Large intestine (tissue), 3 donors: ENCODE results near the gene NTRK3. TPM values are rescaled to one million over a fixed set of nuclear protein-coding genes. Genes with fewer than 3 reads are reported as not detected.

Experiments used
- DNase-seq, 2 donors: peaks; one replicate each; pipeline versions ENCODE4 v3.0.0 to v3.0.0-alpha.2; 2013
- H3K27ac ChIP-seq: one replicate; pipeline ENCODE4 v1.5.1; 2013; ENCODE audit warnings: low read length
- H3K27me3 ChIP-seq: 2 replicates; pipeline ENCODE4 v1.6.1; 2013; ENCODE audit warnings: low read length; ENCODE audit not compliant: control insufficient read depth, insufficient read depth
- H3K36me3 ChIP-seq: 2 replicates; pipeline ENCODE4 v1.6.1; 2013; ENCODE audit warnings: low read length; ENCODE audit not compliant: control insufficient read depth, insufficient read depth
- H3K4me1 ChIP-seq: one replicate; pipeline ENCODE4 v1.6.1; 2013; ENCODE audit warnings: low read length; ENCODE audit not compliant: control insufficient read depth, insufficient read depth
- H3K4me3 ChIP-seq: one replicate; pipeline ENCODE4 v1.5.1; 2013; ENCODE audit warnings: low read length
- H3K9me3 ChIP-seq: one replicate; pipeline ENCODE4 v1.6.1; 2013; ENCODE audit warnings: mild to moderate bottlenecking, low read depth, low read length, moderate library complexity; ENCODE audit not compliant: control insufficient read depth
- WGBS: methylation state at CpG from one replicate; pipeline ENCODE4 v1.1.5; 2013; ENCODE audit warnings: low lambda C conversion rate; ENCODE audit not compliant: insufficient coverage; 5-methylcytosine and 5-hydroxymethylcytosine counted together
- polyA plus RNA-seq: library from polyadenylated mRNA; unstranded; fragments of 120-200 nt; gene quantifications from one replicate; pipeline ENCODE4 v1.2.1, GENCODE V29; 2013

Gene NTRK3
- polyA plus RNA-seq, 1 donor = 3.1 TPM

DNA sequence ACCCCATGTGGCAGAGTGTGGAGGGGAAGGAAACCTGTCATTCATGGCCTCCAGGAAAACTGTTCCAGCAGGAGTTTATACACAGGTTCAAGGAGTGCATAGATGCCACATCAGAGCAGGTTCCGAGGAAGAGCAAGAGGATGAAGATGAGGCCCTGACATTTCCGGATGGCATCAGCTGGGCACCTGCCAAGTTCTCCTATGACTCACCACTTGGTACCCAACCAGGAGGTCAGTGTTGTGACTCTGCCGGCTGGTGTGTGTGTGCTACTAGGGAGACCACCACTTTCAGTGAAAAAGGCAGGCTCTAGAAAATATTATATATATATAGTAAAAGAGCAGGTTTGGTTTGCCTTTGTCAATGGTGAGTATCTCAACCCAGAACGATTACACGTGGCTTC, 69.3 kb downstream of the NTRK3 start:
- H3K27me3 ChIP-seq = no peaks in the 10 kb centered on the region
- DNase-seq = no peak
- no peaks in the 10 kb centered on the region for H3K9me3 ChIP-seq
- 83% methylated on average over 2 of the region's 5 CpGs for WGBS
- no peaks in the 10 kb centered on the region for H3K4me1 ChIP-seq
- no peaks in the 10 kb centered on the region for H3K36me3 ChIP-seq
- H3K4me3 ChIP-seq = no peak overlapping the region
- H3K27ac ChIP-seq = no peak overlapping the region

DNA sequence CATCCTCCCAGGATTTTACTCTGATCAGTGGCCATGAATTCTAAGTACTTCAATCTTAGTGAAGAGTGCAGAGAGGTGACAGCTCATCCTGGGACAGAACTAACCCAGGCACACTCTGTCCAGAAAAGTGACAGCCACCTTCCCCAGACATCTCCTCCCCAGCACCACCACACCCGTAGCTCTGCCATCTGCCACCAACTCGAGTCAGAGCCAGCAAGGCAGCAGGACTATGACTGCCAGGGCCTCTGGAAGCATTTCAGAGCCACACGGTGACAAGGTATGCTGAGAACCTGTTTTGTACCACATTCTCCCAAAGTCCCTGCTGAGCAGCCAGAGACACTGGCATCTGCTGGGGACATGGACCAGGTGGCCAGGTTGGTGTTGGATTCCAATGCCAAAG, 71.0 kb downstream of the NTRK3 start:
- Histone ChIP-seq H3K27me3 (no peaks in the 10 kb centered on the region), H3K27ac (no peak overlapping the region), H3K36me3 (no peaks in the 10 kb centered on the region), H3K4me3 (no peak overlapping the region), H3K4me1 (no peaks in the 10 kb centered on the region), H3K9me3 (no peaks in the 10 kb centered on the region)
- WGBS = no CpG with 5 or more reads among the region's 3 CpGs
- no peak for DNase-seq

DNA sequence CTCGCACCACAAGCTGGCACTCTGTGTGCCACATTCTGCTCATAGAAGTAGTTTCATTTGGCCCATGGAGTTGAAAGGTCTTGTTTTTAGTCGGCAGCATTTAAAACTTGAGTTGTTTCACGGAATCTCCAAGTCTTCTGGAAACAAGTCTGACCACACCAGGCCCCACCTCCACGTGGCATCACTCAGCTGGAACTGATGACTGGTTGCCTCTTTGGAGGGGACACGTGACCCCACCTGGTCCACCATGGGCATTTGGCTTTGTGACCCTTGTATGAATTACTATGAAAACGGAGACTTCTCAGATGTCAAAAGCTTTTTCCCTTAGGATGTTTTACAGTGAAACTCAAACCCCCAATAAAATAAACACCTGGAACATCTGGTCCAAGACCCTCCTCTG, 74.9 kb downstream of the NTRK3 start:
- no peaks in the 10 kb centered on the region for H3K27me3 ChIP-seq
- no peak overlapping the region for H3K27ac ChIP-seq
- H3K4me1 ChIP-seq = no peaks in the 10 kb centered on the region
- H3K4me3 ChIP-seq = no peak overlapping the region
- H3K36me3 ChIP-seq = no peaks in the 10 kb centered on the region
- WGBS = no CpG with 5 or more reads among the region's 6 CpGs
- no peaks in the 10 kb centered on the region for H3K9me3 ChIP-seq
- DNase-seq = no peak

DNA sequence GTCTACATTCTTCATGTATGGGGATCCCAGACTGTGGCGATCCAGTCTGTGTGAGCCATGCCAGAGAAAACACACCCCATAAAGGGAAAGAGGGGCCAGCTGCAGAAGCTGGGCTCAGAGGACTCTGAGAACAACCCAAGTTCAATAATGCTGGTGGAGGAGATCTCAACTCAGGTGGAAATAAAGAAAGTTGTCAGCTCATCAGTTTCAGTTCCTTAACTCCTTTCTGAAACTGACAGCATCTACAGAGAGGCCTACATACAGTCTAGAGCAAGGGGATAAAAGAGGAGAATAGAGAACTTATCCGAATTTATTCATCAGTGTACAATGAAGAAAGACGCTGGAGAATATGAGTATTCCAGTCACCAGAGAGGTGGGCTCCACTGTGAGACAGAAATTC, 77.0 kb downstream of the NTRK3 start:
- Histone ChIP-seq H3K36me3 (no peaks in the 10 kb centered on the region), H3K27ac (no peak overlapping the region), H3K27me3 (no peaks in the 10 kb centered on the region), H3K9me3 (no peaks in the 10 kb centered on the region), H3K4me1 (no peaks in the 10 kb centered on the region), H3K4me3 (no peak overlapping the region)
- DNase-seq = no peak
- WGBS = no CpG with 5 or more reads among the region's 3 CpGs

DNA sequence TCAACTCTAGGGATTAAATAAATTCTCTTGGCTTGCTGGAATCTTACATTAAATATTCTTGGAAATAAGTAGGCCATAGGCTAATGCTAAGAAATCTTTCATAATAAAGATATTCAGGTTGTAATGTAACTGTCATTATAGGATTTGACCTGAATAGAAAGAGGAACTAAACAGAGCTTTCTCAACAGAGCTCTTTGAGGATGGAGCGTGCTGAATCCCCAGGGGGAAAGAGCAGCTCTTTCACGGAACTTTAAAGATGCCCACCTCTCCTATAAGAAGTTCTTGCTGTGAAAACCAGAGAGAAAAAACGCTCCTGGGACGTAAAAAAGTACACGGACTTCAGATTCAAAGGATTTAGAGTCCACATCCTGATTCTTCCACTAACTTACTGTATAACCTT, 77.9 kb downstream of the NTRK3 start:
- Histone ChIP-seq H3K27ac (no peak overlapping the region), H3K4me3 (no peak overlapping the region), H3K36me3 (no peaks in the 10 kb centered on the region), H3K4me1 (no peaks in the 10 kb centered on the region), H3K27me3 (no peaks in the 10 kb centered on the region), H3K9me3 (no peaks in the 10 kb centered on the region)
- WGBS = no CpG with 5 or more reads among the region's 5 CpGs
- no peak for DNase-seq

DNA sequence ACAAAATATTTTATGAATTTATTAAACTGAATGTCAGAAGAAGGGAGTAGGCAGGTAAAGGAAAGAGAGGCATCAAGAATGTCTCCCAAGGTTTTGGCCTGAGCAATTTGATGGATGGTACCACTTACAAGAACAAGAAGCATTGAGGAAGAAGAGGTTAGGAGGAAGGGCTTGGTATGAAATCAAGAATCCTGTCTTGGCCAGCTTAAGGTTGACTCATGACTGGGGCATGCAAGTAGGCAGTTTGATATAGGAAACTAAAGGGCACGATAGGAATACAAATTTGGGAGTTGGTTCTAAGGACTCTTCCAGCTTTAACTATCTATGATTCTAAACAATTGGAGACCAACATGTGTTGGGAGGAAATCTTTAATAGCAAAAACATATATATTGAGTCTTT, 79.1 kb downstream of the NTRK3 start:
- WGBS = 100% methylated on average over 1 of the region's 1 CpG
- Histone ChIP-seq H3K9me3 (no peaks in the 10 kb centered on the region), H3K27ac (no peak overlapping the region), H3K27me3 (no peaks in the 10 kb centered on the region), H3K4me1 (no peaks in the 10 kb centered on the region), H3K36me3 (no peaks in the 10 kb centered on the region), H3K4me3 (no peak overlapping the region)
- no peak for DNase-seq

DNA sequence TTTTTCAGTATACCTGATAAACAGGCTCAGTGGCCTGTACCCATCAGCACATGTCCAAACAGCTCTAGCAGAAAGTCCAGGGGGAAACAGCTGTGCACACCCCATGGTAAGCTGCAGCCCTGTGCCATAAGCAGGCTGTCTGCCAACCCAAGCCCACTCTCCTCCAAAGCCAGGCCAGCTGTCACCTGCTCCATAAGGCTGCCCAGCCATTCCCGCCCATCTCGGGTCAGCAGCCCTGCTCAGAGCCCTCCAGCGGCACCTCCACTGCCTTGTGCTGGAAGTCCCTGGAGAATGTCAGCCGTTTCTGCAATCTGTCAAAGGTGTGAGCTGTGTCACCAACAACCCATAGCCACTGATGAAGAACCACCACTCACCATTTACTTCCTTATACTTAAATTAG, 82.0 kb downstream of the NTRK3 start:
- no CpG with 5 or more reads among the region's 4 CpGs for WGBS
- DNase-seq = no peak
- no peaks in the 10 kb centered on the region for H3K9me3 ChIP-seq

DNA sequence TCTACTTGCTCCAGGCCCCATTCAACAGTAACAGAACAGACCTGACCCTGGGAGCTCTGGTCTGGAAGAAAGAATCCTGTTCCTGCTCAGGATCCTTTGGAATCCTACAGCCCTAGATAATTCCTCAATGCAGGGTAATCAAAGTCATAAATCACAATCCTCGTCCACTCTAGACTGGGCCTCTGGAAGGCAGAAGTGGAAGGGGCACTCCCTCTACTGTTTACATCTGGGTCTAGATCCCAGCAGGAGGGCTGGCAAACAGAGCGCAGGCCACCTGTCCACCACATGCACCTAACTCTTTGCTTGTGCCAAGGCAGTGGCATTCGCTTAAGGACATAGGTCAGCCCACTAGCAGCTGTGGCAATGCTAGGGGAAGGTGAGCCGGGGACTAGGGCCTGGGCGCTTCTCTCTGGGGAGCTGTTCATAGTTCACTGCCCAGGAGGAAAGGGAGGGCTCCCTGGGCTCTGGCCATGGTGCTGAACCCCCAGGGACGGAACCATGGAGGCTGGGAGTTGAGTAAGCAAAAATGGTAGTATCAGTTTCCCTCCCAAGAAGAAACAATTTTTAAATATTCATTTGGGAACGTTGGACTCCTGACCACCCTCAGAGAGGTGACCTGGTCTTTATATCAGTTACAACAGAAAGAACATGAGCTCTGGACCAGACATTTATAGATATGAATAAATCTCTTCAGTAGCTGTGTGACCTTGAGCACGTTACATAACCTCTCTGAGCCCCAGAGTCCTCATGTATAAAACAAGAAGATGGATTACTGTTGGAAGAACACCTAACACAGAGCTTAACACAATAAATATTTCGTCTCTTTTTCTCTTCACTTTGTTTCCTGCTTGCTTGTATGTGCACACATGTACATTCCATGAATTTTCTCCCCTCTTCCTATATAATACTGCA, 90.2 kb downstream of the NTRK3 start:
- peak; percentile 6 to 47 for DNase-seq
- Histone ChIP-seq H3K9me3 (no peaks in the 10 kb centered on the region), H3K36me3 (no peaks in the 10 kb centered on the region), H3K4me3 (no peak overlapping the region), H3K4me1 (no peaks in the 10 kb centered on the region), H3K27me3 (no peaks in the 10 kb centered on the region), H3K27ac (no peak overlapping the region)
- WGBS = no CpG with 5 or more reads among the region's 9 CpGs

More for the DNA sequence above, 82.0 kb downstream of the NTRK3 start:
- H3K27ac ChIP-seq = no peak overlapping the region
- no peak overlapping the region for H3K4me3 ChIP-seq
- no peaks in the 10 kb centered on the region for H3K4me1 ChIP-seq
- no peaks in the 10 kb centered on the region for H3K27me3 ChIP-seq
- no peaks in the 10 kb centered on the region for H3K36me3 ChIP-seq

DNA sequence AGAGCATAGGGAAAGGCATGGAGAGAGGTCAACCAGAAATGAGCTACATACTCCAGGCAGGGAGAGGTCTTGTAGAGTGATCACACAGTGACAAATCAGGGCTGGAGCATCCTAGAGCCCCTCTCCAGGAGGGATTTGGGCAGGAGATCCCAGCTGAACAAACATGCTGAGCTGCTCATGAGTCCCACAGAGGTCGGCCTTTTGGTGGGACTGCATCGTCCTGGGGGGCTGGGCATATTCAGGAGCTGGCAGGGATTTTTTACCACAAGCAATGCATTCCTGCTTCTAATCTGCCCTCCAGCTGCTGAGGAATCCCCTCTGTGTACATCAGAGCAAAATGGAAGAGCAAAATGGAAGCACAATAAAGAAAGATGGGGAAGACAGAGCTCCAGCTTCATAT, 94.9 kb downstream of the NTRK3 start:
- Histone ChIP-seq H3K27ac (no peak overlapping the region), H3K4me1 (no peaks in the 10 kb centered on the region), H3K9me3 (no peaks in the 10 kb centered on the region), H3K4me3 (no peak overlapping the region), H3K27me3 (no peaks in the 10 kb centered on the region), H3K36me3 (no peaks in the 10 kb centered on the region)
- no peak for DNase-seq
- WGBS = no CpG with 5 or more reads among the region's 2 CpGs

DNA sequence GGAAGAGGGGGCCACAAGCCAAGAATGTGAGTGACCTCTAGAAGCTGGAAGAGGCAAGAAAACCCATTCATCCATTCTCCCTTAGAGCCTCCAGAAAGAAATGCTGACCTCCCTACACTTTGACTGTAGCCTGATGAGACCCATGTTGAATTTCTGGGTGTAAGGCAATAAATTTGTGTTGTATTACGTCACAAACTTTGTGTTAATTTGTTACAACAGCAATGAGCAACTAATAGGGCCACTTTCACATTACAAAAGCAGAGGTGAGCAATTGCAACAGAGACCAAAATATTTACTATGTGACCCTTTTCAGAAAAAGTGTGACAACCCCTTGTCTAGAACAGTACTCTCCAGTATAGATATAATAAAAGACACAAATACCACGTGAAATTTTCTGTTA, 101.2 kb downstream of the NTRK3 start:
- H3K27me3 ChIP-seq = no peaks in the 10 kb centered on the region
- no CpG with 5 or more reads among the region's 2 CpGs for WGBS
- no peak overlapping the region for H3K27ac ChIP-seq
- H3K4me3 ChIP-seq = no peak overlapping the region
- no peaks in the 10 kb centered on the region for H3K36me3 ChIP-seq
- no peak for DNase-seq
- H3K4me1 ChIP-seq = no peaks in the 10 kb centered on the region
- no peaks in the 10 kb centered on the region for H3K9me3 ChIP-seq

DNA sequence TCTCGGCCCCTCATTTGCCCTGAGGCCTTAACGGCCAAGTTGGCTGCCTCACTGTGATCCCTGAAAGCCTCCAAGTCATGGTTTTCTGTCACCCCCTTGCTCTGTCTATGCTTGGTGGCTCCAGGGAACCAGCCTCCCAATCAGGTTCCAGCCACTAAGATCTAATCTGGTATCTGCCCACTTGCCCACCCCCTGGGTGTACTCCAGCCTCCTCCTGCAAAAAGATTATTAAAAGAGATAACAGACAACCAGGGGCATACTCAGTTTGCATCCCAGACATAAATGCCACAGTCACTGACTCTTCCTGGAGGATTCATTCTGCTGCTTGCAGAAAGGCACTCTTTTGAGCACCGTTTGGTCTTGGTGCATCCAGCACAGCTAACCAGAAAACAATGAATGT, 103.9 kb downstream of the NTRK3 start:
- Histone ChIP-seq H3K27ac (no peak overlapping the region), H3K9me3 (no peaks in the 10 kb centered on the region), H3K4me1 (no peaks in the 10 kb centered on the region), H3K27me3 (no peaks in the 10 kb centered on the region), H3K4me3 (no peak overlapping the region), H3K36me3 (no peaks in the 10 kb centered on the region)
- no peak for DNase-seq
- WGBS = no CpG with 5 or more reads among the region's 3 CpGs
